NCI-H1417 (cell line): ENCODE results near the gene SNAP47.

ENCODE experiments used
- DNase-seq, 3 experiments: peaks; one replicate each; lab custom pipeline; 2025; lab: John Stamatoyannopoulos, UW

The SNAP47 gene

GRCh38 chr1:227731696-227732585, 3.3 kb upstream of the SNAP47 start:
- no peak for DNase-seq

DNA sequence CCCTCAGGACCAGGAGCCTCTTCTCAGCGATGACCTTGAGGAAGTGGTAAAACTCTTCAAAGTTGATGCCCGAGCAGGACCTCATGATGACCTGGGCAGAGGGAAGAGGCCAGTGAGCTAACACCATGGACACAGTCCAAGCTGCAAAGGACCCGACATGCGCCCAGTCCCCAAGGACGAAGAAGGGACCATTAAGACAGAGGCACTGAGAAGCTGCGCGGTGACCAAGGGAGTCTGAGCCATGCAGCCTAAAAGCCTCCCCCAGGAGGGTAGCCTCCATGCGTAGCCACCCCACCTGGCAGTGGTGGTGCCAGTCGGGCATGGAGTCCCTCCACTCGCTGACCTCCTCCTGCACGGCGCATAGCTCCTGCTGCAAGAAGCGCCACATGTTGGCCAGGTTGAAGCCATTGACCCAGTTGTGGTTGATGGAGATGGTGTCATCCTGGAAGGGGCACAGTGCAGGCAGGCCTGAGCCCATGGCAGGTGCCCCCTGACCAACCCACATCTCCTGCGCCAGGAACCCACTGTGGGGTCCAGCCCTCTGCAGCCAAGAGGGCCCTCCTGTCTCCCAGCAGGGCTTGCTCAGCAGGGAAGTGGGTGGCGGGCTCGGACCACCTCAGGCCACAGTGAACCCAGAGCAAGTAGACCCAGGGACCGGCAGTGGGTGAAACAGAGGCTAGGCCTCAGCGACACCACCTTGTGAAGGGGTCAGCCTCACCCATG, 2.5 kb upstream of the SNAP47 start:
- no peak for DNase-seq

DNA sequence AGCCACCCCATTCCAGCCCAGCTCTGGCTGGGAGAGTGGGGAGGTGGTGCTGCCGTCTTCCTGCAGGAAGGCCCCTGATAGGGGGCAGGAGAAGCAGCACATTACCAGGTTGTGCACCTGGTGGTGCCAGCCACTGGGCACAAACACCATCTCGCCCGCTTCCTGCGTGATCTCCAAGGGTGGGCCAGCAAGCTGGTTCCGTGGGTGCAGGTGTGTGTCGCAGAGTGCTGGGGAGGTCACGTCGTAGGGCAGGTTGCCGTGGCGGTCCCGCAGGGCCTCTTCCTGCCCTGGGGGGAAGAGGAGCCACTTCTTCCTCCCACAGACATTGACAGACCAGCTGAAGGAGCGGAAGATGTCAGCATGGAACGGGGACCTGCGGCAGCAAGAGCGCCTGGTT, 1.9 kb upstream of the SNAP47 start:
- DNase-seq, result no peak

DNA sequence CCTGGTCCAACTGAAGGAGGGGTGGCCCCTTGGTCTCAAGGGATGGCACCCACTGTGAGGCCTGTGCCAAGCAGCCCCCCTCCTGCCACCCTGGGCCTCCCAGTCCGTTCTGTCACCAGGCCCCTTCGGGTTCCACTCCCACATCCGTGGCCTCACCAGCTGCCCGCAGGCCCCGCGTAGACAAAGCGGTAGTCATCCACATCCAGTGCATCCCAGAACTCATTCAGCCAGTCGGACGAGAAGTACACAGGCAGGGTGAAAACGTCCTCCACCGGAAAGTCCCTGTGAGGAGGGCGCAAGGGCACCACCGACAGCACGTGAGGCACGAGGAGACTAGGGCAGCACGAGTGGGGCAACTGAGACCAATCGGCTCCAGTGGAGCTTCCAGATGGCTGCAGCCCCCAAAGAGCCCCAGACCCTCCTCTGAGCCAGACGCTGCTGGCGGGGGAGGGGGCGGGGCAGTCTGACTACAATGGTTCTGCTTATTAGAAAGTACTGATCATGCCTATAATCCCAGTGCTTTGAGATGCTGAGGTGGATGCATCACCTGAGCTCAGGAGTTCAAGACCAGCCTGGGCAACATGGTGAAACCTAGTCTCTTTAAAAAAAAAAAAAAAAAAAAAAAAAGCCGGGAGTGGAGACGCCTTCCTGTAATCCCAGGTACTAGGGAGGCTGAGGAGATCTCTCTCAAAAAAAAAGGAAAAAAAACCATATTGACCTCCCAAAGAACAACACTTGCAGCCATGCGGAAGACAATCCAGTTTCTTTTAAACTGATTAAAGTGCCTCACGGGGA, 1.3 kb upstream of the SNAP47 start:
- no peak for DNase-seq

DNA sequence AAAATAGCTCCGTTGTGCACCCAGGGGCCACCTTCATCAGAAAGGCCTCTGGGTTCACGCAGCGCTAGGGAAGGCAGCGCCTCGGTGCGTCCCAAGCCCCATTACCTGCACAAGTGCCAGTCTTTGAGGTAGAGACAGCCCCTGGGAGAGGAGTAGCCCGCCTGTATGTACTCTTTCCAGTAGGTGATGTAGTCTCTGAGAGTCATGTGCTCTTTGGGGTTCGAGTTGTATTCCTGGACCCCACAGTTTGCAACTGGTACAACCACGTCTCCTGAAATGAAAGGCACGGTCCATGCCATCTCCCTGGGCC, 734 bp upstream of the SNAP47 start:
- peak in 2 of 3 experiments; percentile 20 to 60 for DNase-seq

DNA sequence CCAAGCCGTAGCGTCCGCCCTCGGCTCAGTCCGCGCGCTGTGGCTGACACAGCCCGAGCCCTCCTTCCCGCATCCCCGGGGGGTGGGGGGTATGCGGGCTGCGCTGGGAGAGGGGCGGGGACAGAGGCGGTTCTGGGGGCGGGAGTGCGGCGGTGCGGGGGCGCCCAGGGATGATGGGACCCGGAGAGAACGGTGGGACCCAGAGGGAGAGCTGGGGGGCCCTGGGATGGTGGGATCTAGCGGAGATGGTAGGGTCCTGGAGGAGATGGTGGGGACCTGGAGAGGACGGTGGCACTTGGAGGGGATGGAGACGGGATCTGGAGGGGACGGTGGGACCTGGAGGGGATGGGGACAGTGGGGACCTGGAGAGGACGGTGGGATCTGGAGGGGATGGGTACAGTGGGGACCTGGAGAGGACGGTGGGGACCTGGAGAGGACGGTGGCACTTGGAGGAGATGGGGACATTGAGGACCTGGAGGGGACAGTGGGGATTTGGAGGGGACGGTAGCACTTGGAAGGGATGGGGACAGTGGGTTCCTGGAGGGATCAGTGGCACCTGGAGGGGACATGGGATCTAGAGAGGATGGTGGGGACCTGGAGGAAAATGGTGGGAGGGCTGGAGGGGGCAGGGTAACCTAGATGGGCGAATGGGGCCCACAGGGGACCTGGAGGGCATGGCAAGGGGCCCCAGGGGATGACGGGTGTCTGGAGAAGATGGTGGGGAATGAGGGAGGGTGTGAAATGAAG, 477 bp downstream of the SNAP47 start:
- DNase-seq, result peak in 1 of 3 experiments; percentile 34

DNA sequence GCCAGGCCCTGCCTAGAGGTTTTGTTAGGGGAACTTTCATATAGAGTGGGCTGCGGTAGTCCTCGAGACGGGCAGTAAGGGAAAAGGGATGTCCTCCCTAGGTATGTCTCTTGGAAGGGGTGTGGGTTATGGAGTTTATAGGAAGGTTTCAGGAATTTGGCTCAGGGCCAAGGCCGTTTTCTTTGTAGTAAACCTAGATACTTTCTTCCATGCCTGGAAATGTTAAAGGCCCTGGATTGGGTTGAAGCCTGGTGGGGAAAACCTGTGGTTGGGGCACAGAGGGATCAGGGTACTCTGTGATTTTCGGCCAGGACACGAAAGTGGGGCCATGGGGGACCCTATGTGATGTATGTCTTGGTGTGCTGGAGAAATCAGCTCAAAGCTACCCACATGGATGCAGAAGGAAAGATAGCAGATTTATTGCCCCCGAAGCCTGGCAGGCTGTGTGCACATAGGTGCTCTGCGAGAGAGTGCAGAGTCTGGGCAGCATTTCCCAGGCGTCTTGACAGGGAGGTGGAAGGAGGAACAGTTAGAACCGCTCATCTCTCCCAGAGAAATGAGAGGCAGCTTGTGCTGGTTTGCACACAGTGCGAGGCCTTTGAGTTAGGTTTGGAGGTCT, 1.7 kb downstream of the SNAP47 start:
- DNase-seq, result peak in 1 of 3 experiments; percentile 2

GRCh38 chr1:227738820-227739219, 3.6 kb downstream of the SNAP47 start:
- DNase-seq, result no peak

DNA sequence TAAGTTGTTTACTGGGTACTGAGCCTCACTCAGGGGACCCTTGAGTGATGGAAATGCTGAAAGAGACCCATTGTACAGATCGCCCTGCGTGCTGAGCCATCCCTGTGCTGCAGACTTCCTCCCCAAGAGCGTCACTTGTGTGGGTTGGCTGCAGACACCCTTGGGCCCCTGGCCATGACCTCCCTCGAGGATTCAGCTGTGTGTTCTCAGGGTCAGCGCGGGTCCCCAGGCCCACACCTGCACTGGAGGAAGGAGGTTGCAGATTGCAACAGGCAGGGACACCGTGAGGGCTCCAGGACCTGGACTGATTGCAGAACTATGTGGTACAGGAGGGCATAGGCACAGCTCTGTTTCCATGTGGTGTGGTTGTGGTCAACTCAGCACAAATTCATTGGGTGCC, 4.4 kb downstream of the SNAP47 start:
- DNase-seq, result no peak

DNA sequence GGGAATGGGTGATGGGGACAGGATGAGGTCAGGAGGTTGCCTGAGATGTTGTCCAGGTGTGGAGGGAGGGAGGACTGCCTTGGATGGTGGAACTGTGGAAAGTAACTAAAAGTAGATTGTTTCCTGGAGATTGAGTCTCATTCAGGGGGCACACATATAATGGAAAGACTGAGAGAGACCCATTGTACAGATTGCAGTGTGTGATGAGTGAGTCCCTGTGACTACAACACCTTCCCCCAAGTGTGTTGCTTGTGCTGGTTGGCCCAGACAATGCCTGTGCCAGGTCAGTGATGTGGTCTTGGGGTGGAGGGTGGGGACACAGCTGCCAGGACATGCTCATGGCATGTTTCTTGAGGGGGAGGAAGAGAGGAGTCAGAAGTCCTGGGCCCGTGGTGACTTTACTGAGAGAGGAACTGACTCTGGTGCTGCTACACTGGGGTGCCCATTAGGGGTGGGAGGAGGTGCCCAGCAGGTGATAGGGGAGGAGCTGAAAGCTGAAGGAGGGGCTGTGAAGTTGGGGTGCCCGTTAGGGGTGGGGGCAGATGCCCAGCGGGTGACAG, 5.2 kb downstream of the SNAP47 start:
- DNase-seq, result no peak

- DNase-seq, result no peak
Observed at GRCh38 chr1:227741166-227741870, 6.1 kb downstream of the SNAP47 start.

DNA sequence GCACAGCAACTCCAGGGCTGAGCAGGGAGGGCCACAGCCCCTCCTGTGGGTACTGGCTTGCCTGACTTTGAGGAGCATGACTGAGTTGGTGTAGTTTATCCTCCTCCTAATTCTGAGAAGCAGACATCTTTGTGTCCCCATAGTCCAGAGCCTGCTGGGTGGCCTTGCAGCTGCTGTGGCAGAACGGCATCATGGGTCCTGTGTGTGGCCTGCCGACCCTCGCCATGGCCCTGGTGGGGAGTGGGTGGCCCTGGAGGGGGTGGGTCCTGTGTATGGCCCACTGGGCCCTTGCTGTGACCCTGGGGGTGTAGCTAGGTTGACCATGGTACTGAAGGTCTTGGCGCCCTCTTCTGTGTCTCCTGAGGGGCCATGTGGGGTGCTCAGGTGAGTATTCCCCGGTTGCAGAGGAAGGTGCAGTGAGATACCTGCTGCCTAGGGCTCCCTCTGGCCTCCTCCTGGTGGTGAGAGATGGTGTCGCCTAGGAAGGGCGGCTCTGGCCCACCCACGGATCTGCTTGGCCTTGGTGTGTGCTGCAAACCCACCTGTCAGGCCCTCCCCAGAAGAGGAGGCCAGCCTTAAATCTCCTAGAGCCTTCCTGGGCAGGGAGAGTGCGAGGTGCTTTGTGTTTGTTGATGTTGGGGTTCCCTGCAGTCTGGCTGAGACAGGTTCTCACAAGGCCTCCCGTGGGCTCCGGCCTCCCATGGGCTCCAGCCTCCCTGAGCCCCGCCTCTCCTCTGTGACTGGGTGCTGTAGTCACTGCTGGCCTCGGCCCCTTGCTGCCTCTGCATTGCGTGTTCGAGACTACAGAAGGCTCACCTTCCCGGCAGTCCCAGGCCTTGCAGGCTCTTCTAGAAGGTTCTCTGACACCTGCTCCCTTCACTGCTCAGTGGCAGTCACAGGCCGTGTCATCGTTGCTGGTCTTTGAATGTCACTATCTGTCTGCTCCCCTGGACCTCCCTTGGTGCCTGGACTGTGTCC, 7.8 kb downstream of the SNAP47 start:
- DNase-seq, result no peak

DNA sequence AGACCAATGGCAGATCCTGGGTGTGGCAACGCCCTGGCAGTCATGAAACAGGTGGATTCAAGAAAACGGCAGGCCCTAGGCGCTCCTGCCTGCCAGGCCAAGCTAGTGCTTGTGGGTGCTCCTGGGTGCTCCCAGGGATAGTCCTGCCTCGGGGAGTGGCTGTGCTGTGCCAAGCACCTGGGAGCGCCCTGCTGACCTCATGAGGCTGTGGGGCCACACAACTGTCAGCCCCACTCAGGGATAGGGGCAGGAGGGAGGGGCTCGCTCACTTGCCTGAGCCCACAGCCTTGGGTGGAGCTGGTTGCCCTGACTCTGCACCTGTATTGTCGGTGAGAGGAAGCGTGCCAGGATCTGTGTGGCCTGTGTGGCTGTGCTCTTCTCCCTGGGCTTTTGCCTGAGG, 9.4 kb downstream of the SNAP47 start:
- peak in 2 of 3 experiments; percentile 64 to 84 for DNase-seq

DNA sequence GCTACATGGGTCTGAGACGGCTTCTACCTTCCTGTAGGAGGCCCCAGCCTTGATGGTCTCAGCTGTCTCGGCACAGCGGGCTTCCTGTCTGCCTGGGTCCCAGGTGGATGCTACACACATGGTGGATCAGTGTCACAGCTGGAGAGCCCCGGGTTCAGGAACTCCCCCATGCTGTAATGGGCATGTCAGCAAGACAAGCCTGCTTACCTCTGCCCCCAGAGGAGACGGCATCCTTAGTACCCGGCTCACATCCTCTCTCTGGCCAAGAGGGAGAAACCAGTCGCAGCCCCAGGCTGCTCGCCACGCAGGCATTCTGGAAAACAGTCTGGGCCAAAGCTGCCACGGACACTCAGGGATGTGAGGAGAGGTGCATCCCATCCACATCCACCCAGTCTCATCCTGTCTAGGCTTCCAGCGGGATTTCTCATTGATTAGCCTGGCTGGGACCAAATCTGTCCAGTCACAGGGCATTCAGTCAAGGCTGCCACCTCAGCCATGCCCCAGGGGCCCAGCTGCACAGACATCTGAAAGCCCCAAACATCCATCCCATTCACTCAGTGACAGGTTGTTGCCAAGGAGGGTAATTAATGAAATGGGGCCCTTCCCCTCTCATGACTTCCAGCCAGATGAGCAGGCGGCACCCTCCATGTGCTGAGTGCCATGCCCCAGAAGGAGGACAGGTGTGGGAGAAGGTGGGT, 10.5 kb downstream of the SNAP47 start:
- peak in 2 of 3 experiments; percentile 12 to 43 for DNase-seq

DNA sequence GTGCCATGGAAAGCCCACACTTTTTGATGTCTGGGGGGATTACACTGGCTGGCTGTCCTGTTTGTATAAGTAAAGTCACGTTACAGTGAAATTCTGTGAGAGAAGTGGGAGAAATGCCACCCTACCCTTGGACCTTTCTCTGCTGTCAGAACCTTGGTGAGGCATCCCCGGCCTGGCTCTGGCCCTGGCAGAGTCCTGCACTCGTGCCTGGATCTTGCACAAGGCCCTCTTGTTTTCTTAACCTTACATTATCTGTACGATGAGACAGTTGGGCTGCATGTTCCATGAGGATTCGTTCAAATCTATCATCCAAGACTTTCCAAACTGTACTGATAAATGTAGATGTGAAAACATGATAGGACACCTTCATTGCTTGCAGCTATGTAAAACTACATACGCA, 11.4 kb downstream of the SNAP47 start:
- no peak for DNase-seq

GRCh38 chr1:227747382-227747781, 12.1 kb downstream of the SNAP47 start:
- DNase-seq, result no peak

- no peak for DNase-seq
Observed at GRCh38 chr1:227747948-227748495, 12.8 kb downstream of the SNAP47 start.

DNA sequence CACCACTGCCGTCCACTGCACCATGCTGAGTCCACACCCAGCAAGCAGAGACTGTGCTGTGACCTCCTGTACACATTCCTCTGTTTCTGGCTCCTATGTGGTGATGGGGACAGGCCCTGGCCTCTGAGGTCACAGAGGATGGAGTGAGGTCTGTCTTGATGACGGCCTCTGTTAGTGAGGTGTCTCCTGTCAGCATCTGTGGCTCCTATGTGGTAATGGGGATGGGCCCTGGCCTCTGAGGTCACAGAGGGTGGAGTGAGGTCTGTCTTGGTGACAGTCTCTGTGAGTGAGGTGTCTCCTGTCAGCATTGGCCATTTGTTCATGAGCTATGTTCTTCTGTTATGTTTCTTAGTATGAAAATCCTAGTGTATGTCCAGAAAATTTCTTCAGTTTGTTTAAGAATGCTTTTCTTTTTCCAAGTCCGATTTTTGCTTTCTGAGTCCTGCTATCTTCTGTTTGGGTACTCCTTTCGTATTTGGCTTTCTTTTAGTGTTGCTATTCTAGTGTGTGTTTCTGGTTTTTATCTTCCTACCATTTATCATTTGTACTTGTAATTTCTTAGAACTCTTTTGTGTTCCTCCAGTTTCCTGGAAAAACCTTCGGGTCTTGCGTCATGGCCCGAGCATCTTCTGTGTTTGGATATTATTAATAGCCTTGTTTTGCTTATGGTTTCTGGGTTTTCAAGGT, 13.4 kb downstream of the SNAP47 start:
- no peak for DNase-seq
